Erythroblast (primary cell): ENCODE results near the gene SLC25A38.
"Not testable (repeated sequence)": the region's sequence is repeated elsewhere in the genome, so short reads cannot be mapped to it uniquely, and the experiment has no call there.

Experiments used
- DNase-seq, 2 experiments: peaks; one replicate each; lab custom pipeline; 2025; lab: John Stamatoyannopoulos, UW
- GATA1 ChIP-seq: IDR thresholded peaks from 2 replicates; pipeline ENCODE4 v1.6.1; 2011; ENCODE audit warnings: low read depth, mild to moderate bottlenecking, control low read depth, low read length, moderate library complexity
- POLR2A ChIP-seq: IDR thresholded peaks from 2 replicates; pipeline ENCODE4 v1.6.1; 2011; ENCODE audit warnings: mild to moderate bottlenecking, low read length

The SLC25A38 gene, protein sequence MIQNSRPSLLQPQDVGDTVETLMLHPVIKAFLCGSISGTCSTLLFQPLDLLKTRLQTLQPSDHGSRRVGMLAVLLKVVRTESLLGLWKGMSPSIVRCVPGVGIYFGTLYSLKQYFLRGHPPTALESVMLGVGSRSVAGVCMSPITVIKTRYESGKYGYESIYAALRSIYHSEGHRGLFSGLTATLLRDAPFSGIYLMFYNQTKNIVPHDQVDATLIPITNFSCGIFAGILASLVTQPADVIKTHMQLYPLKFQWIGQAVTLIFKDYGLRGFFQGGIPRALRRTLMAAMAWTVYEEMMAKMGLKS

DNA sequence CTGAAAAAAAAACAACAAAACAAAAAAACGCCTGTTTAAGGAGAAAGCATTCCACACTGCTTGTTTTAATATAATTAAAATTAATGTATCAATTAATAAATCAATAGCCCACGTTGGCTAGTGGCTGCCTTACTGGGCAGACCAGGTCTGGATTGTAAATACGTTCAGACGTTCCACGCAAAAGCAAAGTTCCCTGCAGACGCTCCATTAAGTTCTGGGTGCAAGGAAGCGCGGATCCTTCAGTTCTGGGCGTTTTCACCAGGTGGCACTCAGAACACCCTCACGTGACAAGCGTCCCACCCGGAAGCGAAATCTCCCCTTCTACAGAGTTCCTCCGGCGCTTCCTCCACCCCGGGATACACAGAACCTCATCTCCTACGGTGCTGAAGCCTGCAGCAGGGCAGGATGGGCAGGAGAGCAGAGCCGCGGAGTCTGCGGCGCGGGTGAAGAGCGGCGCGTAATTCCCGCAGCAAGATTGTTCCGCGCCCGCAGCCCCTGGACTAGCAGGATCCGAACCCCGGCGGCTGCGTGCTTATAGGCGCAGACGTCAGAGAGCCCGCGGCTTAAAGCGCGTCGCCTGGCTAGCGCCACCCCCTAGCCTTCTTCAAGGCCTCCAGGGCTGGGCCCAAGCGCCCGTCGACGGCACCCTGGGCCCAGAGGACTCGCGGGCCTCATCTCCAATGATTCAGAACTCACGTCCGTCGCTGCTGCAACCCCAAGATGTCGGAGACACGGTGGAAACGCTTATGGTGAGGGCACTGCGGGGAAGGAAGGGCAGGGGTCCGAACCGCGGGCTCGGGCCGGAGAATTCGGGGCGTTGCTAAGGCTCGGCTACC lies at the start of gene SLC25A38:
Gene SLC25A38 (plus strand): TSS at position 326 of the 836 bp plus-strand sequence. CDS start 355 bp downstream, at position 681.
- DNase-seq: no peak
- no peak for TF ChIP-seq GATA1
- TF ChIP-seq POLR2A: no peak

DNA sequence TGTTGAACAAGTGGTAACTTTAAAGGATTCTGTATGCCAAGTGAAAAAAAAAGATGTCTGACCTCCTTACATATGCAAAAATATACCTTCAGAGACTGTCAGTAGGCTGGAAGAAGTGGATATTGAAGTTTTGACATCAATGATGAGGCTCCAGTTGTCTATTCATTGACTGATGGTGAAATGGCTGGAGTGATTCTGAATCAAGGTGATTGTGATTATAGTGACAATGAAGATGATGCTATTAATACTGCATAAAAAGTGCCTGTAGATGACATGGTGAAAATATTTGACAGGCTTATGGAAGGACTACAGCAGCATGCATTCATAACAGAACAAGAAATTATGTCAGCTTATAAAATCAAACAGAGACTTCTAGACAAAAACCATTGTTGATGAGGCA lies 49.6 kb upstream of the SLC25A38 start:
- TF ChIP-seq GATA1: no peak
- no peak for TF ChIP-seq POLR2A
- DNase-seq: no peak

DNA sequence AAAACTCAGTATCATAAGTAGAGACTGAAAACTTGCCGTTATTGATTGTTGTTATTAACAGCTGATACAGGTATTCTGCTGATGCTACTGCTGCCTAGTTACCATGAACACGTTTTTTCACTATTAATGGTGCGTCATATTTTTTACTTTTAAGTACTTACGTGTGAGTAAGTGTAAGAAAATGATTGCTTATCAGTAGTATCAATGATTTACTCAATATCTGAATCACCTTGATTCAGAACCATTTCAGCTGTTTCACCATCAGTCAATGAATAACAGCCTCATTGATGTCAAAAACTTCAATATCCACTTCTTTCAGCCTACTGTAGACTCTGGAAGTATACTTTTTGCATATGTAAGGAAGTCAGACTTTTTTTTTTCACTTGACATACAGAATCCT lies 49.0 kb upstream of the SLC25A38 start:
- DNase-seq: no peak
- TF ChIP-seq POLR2A (no peak), GATA1 (no peak)

DNA sequence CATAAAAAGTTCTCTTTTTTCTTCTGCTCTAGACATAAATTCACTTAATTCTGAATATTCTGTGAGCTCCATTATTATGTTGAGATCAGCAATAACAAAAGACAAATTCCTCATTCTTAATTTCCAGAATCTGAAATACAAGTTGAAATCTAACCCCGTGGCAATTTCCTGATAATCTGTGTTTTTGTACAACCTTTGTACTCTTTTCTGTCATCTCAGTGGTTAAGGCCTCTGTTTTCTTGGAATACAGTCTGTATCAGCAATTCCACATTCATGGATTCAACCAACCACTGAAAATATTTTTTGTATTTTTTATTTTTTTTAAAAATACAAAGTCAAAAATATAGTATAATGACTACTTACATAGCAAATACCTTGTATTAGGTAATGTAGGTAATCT lies 45.0 kb upstream of the SLC25A38 start:
- TF ChIP-seq POLR2A (no peak), GATA1 (no peak)
- DNase-seq: no peak

DNA sequence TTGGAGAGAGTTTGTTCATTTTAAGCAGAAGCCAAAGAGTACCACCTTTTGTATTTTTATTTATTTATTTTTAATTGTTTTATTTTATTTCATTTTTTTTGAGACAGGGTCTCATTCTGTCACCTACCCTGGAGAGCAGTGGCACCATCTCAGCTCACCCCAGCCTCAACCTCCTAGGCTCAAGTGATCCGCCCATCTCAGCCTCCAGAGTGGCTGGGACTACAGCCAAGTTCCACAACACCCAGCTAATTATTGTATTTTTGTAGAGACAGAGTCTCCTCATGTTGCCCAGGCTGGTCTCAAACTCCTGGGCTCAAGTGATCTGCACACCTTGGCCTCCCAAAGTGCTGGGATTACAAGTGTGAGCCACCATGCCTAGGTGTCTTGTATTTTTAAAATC lies 44.1 kb upstream of the SLC25A38 start:
- DNase-seq: no peak
- TF ChIP-seq POLR2A (no peak), GATA1 (no peak)

DNA sequence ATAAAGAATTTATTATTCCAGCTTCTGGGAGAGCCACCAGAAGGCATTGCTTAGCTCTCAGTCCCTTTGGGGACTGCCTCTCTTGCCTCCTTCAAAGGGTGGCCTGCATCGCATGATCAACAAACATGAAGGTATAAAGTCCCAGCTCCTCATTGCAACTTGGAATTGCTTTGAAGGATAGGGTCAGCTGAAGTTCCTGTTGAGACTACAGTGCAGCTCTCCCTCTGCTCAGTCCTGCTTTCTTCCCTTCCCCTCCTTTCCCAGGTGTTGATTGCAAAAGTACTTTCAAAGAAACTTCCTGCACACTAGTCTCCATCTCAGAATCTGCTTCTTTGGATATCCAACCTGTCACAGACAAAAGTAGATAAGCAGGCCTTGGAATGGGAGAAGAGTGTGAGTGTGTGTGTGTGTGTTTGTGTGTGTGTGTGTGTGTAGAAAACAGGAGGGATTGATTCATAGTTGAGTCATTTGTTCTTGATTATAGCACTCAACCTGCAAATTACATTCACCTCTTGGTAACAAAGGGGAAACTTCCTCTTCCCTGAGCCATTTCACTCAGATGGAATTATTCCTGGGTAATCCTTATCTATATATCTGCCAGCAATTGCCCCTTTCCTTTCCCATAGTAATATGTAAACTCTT lies 40.0 kb upstream of the SLC25A38 start:
- DNase-seq: no peak

DNA sequence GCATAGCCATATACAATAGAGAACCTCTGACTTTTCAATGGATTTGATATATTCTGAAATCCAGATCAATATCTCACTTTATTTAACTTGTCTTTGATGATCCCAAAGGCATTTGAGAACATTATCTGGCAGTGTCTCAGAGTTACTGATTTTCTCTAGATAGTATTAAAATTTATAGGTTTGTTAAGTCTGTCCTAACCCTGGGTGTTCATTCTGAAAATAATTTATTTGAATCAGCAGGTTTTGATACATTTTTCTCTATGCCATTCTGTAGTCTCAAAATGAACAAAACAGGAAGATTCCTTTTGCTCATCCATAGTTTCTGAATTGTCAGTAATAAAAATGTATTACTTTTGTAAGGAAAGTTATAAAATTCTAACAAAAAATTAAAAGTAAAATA lies 39.4 kb upstream of the SLC25A38 start:
- TF ChIP-seq POLR2A (no peak), GATA1 (no peak)
- no peak for DNase-seq

More for the DNA sequence above, 40.0 kb upstream of the SLC25A38 start:
- TF ChIP-seq GATA1 (no peak), POLR2A (no peak)

DNA sequence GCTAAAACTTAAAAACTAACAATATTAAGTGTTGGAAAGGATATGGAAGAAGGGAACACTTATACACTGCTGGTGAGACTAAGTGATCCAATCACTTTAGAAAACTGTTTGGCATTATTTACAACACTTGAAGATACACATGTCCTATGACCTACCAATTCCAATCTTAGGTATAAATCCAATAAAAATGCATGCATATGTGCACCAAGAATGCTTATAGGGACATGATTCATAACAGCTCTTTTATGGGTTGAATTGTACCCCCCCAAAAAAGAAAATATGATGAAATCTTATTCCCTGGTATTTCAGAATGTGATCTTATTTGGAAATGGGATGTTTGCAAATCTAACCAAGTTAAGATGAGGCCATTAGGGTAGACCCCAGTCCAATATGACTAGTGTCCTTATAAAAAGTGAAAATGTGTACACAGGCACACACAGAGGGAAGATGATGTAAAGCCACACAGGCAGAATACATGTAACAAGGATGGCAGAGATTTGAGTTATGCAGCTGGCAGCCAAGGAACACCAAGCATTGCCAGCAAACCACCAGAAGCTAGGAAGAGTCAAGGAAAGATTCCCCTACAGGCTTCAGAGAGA lies 38.3 kb upstream of the SLC25A38 start:
- no peak for TF ChIP-seq GATA1
- no peak for TF ChIP-seq POLR2A
- no peak for DNase-seq

DNA sequence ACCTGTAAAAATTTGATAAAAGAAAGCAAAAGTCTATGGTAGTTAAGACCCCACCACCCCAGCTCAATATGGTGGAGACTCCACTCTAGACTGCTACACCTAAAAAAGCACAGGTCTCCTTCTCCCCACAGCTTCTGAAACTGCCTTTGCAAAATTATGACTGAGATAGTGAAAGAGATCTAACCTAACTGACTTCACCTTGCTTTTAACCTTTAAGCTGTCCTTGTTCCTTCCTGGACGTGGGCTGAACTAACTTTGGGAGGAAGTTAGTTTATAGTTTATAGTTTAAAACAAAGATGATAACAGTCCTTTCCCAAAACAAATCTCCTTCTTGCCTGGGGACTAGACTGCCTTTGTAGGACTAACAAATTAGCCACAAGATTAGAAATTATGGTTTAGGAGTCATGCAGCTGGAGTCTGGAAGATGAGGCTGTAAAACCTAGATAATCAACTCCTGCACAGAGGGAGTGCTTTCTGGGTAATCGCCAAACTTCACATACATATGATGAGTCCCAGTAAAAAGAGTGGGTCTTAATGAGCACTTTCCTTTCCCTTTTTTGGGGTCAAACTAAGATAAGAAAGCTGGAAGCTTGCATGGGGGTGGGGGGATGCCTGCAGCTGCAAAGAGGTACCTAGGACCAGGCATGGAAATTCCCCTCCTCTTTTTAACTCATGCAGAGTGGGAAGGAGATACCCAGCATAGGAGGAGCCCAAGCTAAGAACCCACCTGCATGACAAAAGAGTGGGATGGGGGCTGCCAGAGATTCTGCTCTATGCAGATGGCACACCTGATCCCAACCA lies 36.2 kb upstream of the SLC25A38 start:
- TF ChIP-seq POLR2A (no peak), GATA1 (no peak)
- DNase-seq: peak; percentile 53 to 81

DNA sequence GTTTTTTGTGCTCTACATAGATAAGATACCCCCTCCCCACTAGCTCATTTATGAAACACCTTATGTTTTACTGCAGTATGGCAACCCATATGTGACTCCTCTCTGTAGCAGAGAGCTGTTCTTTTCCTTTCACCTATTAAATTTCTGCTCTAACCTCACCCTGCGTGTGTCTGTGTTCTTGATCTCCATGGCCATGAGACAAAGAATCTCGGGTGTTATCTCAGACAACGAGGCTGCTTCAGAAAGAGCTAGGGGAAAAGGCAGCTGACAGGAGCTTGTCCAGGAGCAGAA lies 35.6 kb upstream of the SLC25A38 start:
- TF ChIP-seq GATA1 (no peak), POLR2A (no peak)
- DNase-seq: peak in 1 of 2 experiments; percentile 35

DNA sequence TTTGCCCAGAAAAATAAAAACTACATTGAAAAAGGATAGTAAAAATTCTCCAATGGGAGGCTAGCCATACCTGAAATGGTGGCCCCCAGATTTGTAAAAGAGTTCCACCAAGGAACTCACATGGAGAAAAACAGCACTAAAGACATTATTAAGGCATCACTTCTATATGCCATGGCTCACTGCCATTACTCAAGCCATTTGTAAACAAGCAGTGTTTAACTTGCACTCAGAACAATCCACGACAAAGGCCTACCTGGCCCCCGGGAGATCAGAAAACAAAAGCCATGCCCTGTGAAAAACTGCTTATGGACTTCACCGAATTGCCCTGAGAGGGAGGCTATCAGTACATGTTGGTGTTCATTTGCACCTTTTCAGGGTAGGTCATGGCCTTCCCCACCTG lies 34.1 kb upstream of the SLC25A38 start:
- no peak for DNase-seq
- no peak for TF ChIP-seq GATA1
- TF ChIP-seq POLR2A: no peak

DNA sequence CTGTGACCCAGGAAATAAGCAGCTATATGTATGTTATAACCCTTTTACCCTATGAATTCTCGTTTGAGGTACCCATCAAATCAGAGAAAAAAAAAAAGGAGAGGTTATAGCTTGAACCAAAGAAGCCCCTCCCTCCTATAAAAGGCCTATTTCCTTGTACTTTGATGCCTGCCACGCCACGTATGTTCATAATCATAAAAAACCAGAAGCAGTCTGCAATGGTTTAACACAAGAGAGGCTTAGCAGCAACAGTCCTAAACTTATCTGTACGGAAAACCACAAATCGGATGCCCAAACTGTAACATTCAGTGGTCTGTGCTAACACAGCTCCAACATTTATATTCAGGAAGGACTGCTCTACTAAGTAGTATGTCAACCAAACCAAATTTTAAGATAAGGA lies 32.5 kb upstream of the SLC25A38 start:
- peak in 1 of 2 experiments; percentile 10 for DNase-seq
- TF ChIP-seq GATA1: no peak
- no peak for TF ChIP-seq POLR2A

DNA sequence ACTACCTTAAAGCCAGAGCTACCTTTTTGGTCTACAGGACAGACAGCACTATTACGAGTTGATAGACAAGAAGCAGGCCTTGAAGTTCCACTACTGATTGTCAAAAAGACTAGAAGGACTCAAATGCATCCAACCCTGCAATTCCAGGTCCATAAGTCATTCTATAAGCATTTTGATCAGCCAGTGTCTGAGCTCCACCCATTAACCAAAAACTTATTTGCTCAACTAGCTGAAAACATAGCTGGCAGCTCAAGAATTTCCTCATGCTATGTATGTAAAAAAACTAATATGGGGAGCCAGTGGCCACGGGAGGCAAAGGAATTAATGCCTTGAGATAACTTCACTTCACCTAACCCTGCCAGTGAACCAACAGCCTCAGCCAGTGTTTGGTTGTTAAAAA lies 32.0 kb upstream of the SLC25A38 start:
- DNase-seq: not testable (repeated sequence)

DNA sequence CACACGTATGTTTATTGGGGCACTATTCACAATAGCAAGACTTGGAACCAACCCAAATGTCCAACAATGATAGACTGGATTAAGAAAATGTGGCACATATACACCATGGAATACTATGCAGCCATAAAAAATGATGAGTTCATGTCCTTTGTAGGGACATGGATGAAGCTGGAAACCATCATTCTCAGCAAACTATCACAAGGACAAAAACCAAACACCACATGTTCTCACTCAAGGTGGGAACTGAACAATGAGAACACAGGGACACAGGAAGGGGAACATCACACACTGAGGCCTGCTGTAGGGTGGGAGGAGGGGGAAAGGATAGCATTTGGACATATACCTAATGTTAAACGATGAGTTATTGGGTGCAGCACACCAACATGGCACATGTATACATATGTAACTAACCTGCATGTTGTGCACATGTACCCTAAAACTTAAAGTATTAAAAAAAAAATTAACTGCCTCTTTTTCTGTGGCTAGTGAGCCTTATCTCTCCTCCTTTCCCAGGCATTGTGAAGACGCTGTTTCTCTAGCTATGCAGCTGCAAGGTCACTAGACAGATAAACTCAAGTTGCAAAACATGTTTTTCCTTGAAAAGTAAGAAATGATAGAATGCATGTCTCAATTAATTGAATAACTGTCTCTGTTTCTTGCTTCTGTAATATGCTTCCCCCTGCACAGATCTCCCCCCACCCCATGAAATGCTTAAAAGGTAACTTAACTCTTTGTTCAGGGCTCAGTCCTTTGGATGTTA lies 29.8 kb upstream of the SLC25A38 start:
- DNase-seq: peak; percentile 21 to 70
